ENCODE results near the gene SYT17. TPM values are rescaled to one million over a fixed set of nuclear protein-coding genes. Genes with fewer than 3 reads are reported as not detected.

Gene SYT17, protein sequence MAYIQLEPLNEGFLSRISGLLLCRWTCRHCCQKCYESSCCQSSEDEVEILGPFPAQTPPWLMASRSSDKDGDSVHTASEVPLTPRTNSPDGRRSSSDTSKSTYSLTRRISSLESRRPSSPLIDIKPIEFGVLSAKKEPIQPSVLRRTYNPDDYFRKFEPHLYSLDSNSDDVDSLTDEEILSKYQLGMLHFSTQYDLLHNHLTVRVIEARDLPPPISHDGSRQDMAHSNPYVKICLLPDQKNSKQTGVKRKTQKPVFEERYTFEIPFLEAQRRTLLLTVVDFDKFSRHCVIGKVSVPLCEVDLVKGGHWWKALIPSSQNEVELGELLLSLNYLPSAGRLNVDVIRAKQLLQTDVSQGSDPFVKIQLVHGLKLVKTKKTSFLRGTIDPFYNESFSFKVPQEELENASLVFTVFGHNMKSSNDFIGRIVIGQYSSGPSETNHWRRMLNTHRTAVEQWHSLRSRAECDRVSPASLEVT
- total RNA-seq (2022; extraction: Qiagen RNA extraction) = 10.1 to 12.1 TPM (median 11.8 TPM) in 5 replicates

GRCh38 chr16:19167710-19168370 is at the start of gene SYT17:
Gene SYT17 (plus strand): TSS chr16:19168240. CDS start chr16:19168647, 407 bp downstream.

GRCh38 chr16:19285431-19285830 is 117.4 kb downstream of the SYT17 start, which contains the start of gene CLEC19A:
Gene CLEC19A (plus strand): TSS chr16:19285731. CDS start chr16:19285852, 121 bp downstream.

Other genes starting within 250 kb of the SYT17 start
- 14.4 to 21.4 TPM (median 19.2 TPM) in 5 replicates for gene SMG1, start 241.8 kb upstream of the SYT17 start, total RNA-seq (2022; extraction: Qiagen RNA extraction)
- gene TMC7, start 184.3 kb upstream of the SYT17 start, total RNA-seq (2022; extraction: Qiagen RNA extraction) = 5.3 to 6.6 TPM (median 5.6 TPM) in 5 replicates
- gene COQ7, start 100.6 kb upstream of the SYT17 start, total RNA-seq (2022; extraction: Qiagen RNA extraction) = 22.6 to 26.4 TPM (median 23.4 TPM) in 5 replicates
- gene ITPRIPL2, start 54.3 kb upstream of the SYT17 start, total RNA-seq (2022; extraction: Qiagen RNA extraction) = 12.8 to 15.9 TPM (median 15.6 TPM) in 5 replicates
- gene CLEC19A, start 117.5 kb downstream of the SYT17 start, total RNA-seq (2022; extraction: Qiagen RNA extraction) = 0.08 to 0.37 TPM (median 0.09 TPM) in 5 replicates
- 4.2 to 6.8 TPM (median 4.5 TPM) in 5 replicates for gene TMC5, start 249.6 kb downstream of the SYT17 start, total RNA-seq (2022; extraction: Qiagen RNA extraction)

Measured in A549 treated with AZD2906 at 1 μM for 4 hours (cell line).